CD4-positive, alpha-beta memory T cell (primary cell): ENCODE measurements around the gene DNM2. TPM values are rescaled to one million over a fixed set of nuclear protein-coding genes. Genes with fewer than 3 reads are reported as not detected.

Experiments used
- microRNA-seq: library from miRNA; unstranded; fragments of <30 nt; microRNA quantifications from one replicate; pipeline ENCODE4 v1.2.0, GENCODE V29; 2021; ENCODE audit warnings: borderline replicate concordance, borderline number of aligned reads, borderline microRNAs expressed, mixed read lengths
- polyA plus RNA-seq, 2 donors: library from polyadenylated mRNA; unstranded; fragments of 300-500 nt; fragmentation: Illumina TruSeq; gene quantifications; one replicate each; pipeline ENCODE4 v1.2.3, GENCODE V29; 2021
- total RNA-seq, 2 experiments: library from RNA; stranded (reverse); gene quantifications; one replicate each; pipeline ENCODE4 v1.2.3, GENCODE V29; 2021

DNM2 gene
- total and polyA plus RNA-seq, 4 experiments from 2014 or later: 46.3 to 272 (median 174) TPM

Small RNA genes lying within 50 kb of the gene (microRNA-seq; reads per million reads assigned to microRNA genes)
- not detected for gene MIR199A1
- not detected for gene MIR4748
- gene MIR638: not detected
- 0.72 reads per million for gene MIR6793

Other genes starting within 250 kb of the DNM2 start
- gene KEAP1, start 214.7 kb upstream of the DNM2 start, total RNA-seq: 10 to 100 TPM; 49.2 to 60.1 TPM
- 10 to 100 TPM; 35.7 to 55.0 TPM for gene KEAP1, start 214.7 kb upstream of the DNM2 start, polyA plus RNA-seq
- gene S1PR5, start 200.6 kb upstream of the DNM2 start, total RNA-seq: 1 to 10 TPM; 1.6 to 1.9 TPM
- 1 to 10 TPM; 1.3 to 3.1 TPM for gene S1PR5, start 200.6 kb upstream of the DNM2 start, polyA plus RNA-seq
- gene ATG4D, start 174.2 kb upstream of the DNM2 start, total RNA-seq: 10 to 100 TPM; 51.5 to 58.6 TPM
- gene ATG4D, start 174.2 kb upstream of the DNM2 start, polyA plus RNA-seq: 10 to 100 TPM in 1 of 2 donors, 1 to 10 TPM in 1; 9.3 to 22.1 TPM
- gene KRI1, start 152.1 kb upstream of the DNM2 start, total RNA-seq: 10 to 100 TPM; 72.7 to 73.0 TPM
- 10 to 100 TPM in 1 of 2 donors, 1 to 10 TPM in 1; 3.2 to 36.3 TPM for gene KRI1, start 152.1 kb upstream of the DNM2 start, polyA plus RNA-seq
- gene CDKN2D, start 149.1 kb upstream of the DNM2 start, total RNA-seq: 10 to 100 TPM; 25.6 to 29.2 TPM
- gene CDKN2D, start 149.1 kb upstream of the DNM2 start, polyA plus RNA-seq: 100 to 1,000 TPM; 130 to 159 TPM
- gene AP1M2, start 130.8 kb upstream of the DNM2 start, total RNA-seq: not detected
- gene AP1M2, start 130.8 kb upstream of the DNM2 start, polyA plus RNA-seq: not detected
- gene SLC44A2, start 92.5 kb upstream of the DNM2 start, total RNA-seq: 100 to 1,000 TPM; 203 to 204 TPM
- 100 to 1,000 TPM; 195 to 284 TPM for gene SLC44A2, start 92.5 kb upstream of the DNM2 start, polyA plus RNA-seq
- 100 to 1,000 TPM; 291 to 302 TPM for gene ILF3, start 63.7 kb upstream of the DNM2 start, total RNA-seq
- gene ILF3, start 63.7 kb upstream of the DNM2 start, polyA plus RNA-seq: 100 to 1,000 TPM in 1 of 2 donors, 10 to 100 TPM in 1; 36.2 to 103 TPM
- gene QTRT1, start 16.6 kb upstream of the DNM2 start, total RNA-seq: 10 to 100 TPM; 36.2 to 39.9 TPM
- 10 to 100 TPM; 40.3 to 66.0 TPM for gene QTRT1, start 16.6 kb upstream of the DNM2 start, polyA plus RNA-seq
- 10 to 100 TPM in 1 of 2 experiments, 1 to 10 TPM in 1; 9.0 to 10.9 TPM for gene TMED1, start 118.1 kb downstream of the DNM2 start, total RNA-seq
- 10 to 100 TPM; 24.7 to 24.9 TPM for gene TMED1, start 118.1 kb downstream of the DNM2 start, polyA plus RNA-seq
- gene C19orf38, start 130.3 kb downstream of the DNM2 start, total RNA-seq: under 1 TPM; 0.36 to 0.49 TPM
- under 1 TPM in 1 of 2 donors, not detected in 1; 0.21 TPM for gene C19orf38, start 130.3 kb downstream of the DNM2 start, polyA plus RNA-seq
- 10 to 100 TPM; 25.2 to 26.5 TPM for gene CARM1, start 153.5 kb downstream of the DNM2 start, total RNA-seq
- gene CARM1, start 153.5 kb downstream of the DNM2 start, polyA plus RNA-seq: 1 to 10 TPM in 1 of 2 donors, under 1 TPM in 1; 0.71 to 1.8 TPM
- 10 to 100 TPM; 29.6 TPM for gene YIPF2, start 210.6 kb downstream of the DNM2 start, total RNA-seq
- 10 to 100 TPM; 12.2 to 14.0 TPM for gene YIPF2, start 210.6 kb downstream of the DNM2 start, polyA plus RNA-seq
- gene TIMM29, start 210.7 kb downstream of the DNM2 start, total RNA-seq: 10 to 100 TPM; 39.6 to 40.9 TPM
- 10 to 100 TPM; 17.7 to 34.6 TPM for gene TIMM29, start 210.7 kb downstream of the DNM2 start, polyA plus RNA-seq
- gene SMARCA4, start 243.0 kb downstream of the DNM2 start, total RNA-seq: 100 to 1,000 TPM in 1 of 2 experiments, 10 to 100 TPM in 1; 94.2 to 118 TPM
- 10 to 100 TPM in 1 of 2 donors, 1 to 10 TPM in 1; 2.1 to 42.0 TPM for gene SMARCA4, start 243.0 kb downstream of the DNM2 start, polyA plus RNA-seq